Measurements from ENCODE around the gene DNAJA4.

GRCh38 chr15:78284758-78285157 is 20.4 kb downstream of the DNAJA4 start:
- TF ChIP-seq CTCF (IDR thresholded peaks at IDR 0.05) = no peak
- no peak for TF ChIP-seq POLR2A (IDR thresholded peaks at IDR 0.05)
- TF ChIP-seq POLR2AphosphoS5 (IDR thresholded peaks at IDR 0.05) = no peak
